SK-N-MC (cell line): ENCODE results near the gene WDR64.
"Not testable (repeated sequence)": the region's sequence is repeated elsewhere in the genome, so short reads cannot be mapped to it uniquely, and the experiment has no call there.

Experiments used
- EZH2 ChIP-seq: fragments of 200-600 bp; sonication (generic); IDR thresholded peaks from one replicate; pipeline ENCODE4 v1.6.1; 2017; ENCODE audit warnings: antibody characterized with exemption
- FOXP2 ChIP-seq: optimal IDR thresholded peaks from 2 replicates; pipeline ENCODE3; 2011; ENCODE audit warnings: mild to moderate bottlenecking, moderate library complexity; ENCODE audit not compliant: insufficient read depth; ENCODE audit errors: extremely low read length, control extremely low read depth
- POLR2AphosphoS5 ChIP-seq: IDR thresholded peaks from 2 replicates; pipeline ENCODE4 v1.6.1; 2012; ENCODE audit warnings: mild to moderate bottlenecking, low read depth, low read length, borderline replicate concordance

- TF ChIP-seq FOXP2, POLR2AphosphoS5, EZH2: not testable (repeated sequence)
These were observed 51.7 kb downstream of the WDR64 start for GRCh38 chr1:241703739-241704138.
